ENCODE data around the gene TADA2A.

TADA2A gene

GRCh38 chr17:37410357-37410756 lies 3.7 kb downstream of the TADA2A start:
- Histone ChIP-seq H3K27ac (no peak overlapping the region), H3K36me3 (peaks cover 32% of the 10 kb centered on the region), H3K9me3 (ENCODE audit: severe bottlenecking) (no peaks in the 10 kb centered on the region), H3K27me3 (ENCODE audit: insufficient read depth, low read depth, severe bottlenecking) (no peaks in the 10 kb centered on the region), H3K4me3 (ENCODE audit: low read depth, low read length) (no peak overlapping the region)
- DNase-seq, result no peak
- no peak for TF ChIP-seq CTCF (IDR thresholded peaks at IDR 0.05; ENCODE audit: low read depth, low read length)

- peaks cover 37% of the 10 kb centered on the region for H3K36me3 ChIP-seq
- no peak for TF ChIP-seq CTCF (IDR thresholded peaks at IDR 0.05; ENCODE audit: low read depth, low read length)
- no peaks in the 10 kb centered on the region for H3K9me3 ChIP-seq (ENCODE audit: severe bottlenecking)
- no peak overlapping the region for H3K4me3 ChIP-seq (ENCODE audit: low read depth, low read length)
- DNase-seq, result no peak
- no peaks in the 10 kb centered on the region for H3K27me3 ChIP-seq (ENCODE audit: insufficient read depth, low read depth, severe bottlenecking)
- no peak overlapping the region for H3K27ac ChIP-seq
Observed at GRCh38 chr17:37413875-37414519, 7.3 kb downstream of the TADA2A start.

- Histone ChIP-seq H3K9me3 (ENCODE audit: severe bottlenecking) (no peaks in the 10 kb centered on the region), H3K4me3 (ENCODE audit: low read depth, low read length) (no peak overlapping the region), H3K36me3 (peaks cover 27% of the 10 kb centered on the region), H3K27me3 (ENCODE audit: insufficient read depth, low read depth, severe bottlenecking) (no peaks in the 10 kb centered on the region), H3K27ac (no peak overlapping the region)
- no peak for TF ChIP-seq CTCF (IDR thresholded peaks at IDR 0.05; ENCODE audit: low read depth, low read length)
- no peak for DNase-seq
Observed at GRCh38 chr17:37417852-37418251, 11.2 kb downstream of the TADA2A start.

GRCh38 chr17:37422971-37423625 lies 16.4 kb downstream of the TADA2A start:
- Histone ChIP-seq H3K27me3 (ENCODE audit: insufficient read depth, low read depth, severe bottlenecking) (no peaks in the 10 kb centered on the region), H3K36me3 (peaks cover 45% of the 10 kb centered on the region), H3K4me3 (ENCODE audit: low read depth, low read length) (no peak overlapping the region), H3K9me3 (ENCODE audit: severe bottlenecking) (no peaks in the 10 kb centered on the region), H3K27ac (no peak overlapping the region)
- TF ChIP-seq CTCF (IDR thresholded peaks at IDR 0.05; ENCODE audit: low read depth, low read length), result no peak
- DNase-seq, result no peak

- H3K4me3 ChIP-seq (ENCODE audit: low read depth, low read length), result no peak overlapping the region
- H3K36me3 ChIP-seq, result peaks cover 62% of the 10 kb centered on the region
- H3K27me3 ChIP-seq (ENCODE audit: insufficient read depth, low read depth, severe bottlenecking), result no peaks in the 10 kb centered on the region
- TF ChIP-seq CTCF (IDR thresholded peaks at IDR 0.05; ENCODE audit: low read depth, low read length), result no peak
- H3K27ac ChIP-seq, result no peak overlapping the region
- no peak for DNase-seq
- no peaks in the 10 kb centered on the region for H3K9me3 ChIP-seq (ENCODE audit: severe bottlenecking)
Observed at GRCh38 chr17:37425268-37425667, 18.6 kb downstream of the TADA2A start.

Data from WERI-Rb-1 (cell line).